ENCODE data around the gene STON2.

Gene STON2

DNA sequence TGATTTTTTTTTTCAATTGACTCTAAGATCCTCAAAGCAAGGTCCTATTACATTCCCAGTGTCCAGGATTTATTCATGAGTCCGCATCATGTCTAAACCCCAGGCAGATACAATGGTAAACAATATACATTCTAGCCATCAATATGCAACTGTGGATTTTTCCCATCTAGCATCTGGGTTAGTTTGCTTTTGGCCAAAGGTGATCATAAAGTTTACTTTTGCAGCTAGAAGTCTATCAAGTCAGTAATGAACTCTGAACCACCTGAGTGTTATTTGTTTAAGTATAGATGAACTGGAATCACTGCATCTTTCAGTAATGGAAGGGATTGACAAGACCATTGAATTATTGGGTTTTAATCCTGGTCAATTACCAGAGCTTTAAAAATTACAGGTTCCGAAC is 80.8 kb downstream of the STON2 start:
- no peak overlapping the region for H3K4me3 ChIP-seq (ENCODE audit: low read length)
- H3K9me3 ChIP-seq (ENCODE audit: control insufficient read depth, insufficient read depth, low read length) = no peaks in the 10 kb centered on the region
- H3K27me3 ChIP-seq (ENCODE audit: control insufficient read depth, insufficient read depth, low read length) = no peaks in the 10 kb centered on the region
- no CpG with 5 or more reads among the region's 2 CpGs for WGBS (ENCODE audit: insufficient coverage, insufficient read length)
- no peaks in the 10 kb centered on the region; the same call in 1 of the 2 replicates for H3K4me1 ChIP-seq (ENCODE audit: control insufficient read depth, insufficient read depth, low read length)
- no peak overlapping the region for H3K27ac ChIP-seq (ENCODE audit: low read length)
- H3K36me3 ChIP-seq (ENCODE audit: control insufficient read depth, insufficient read depth, low read length) = no peaks in the 10 kb centered on the region
- no peak for DNase-seq (ENCODE audit: low read depth, low spot score)

DNA sequence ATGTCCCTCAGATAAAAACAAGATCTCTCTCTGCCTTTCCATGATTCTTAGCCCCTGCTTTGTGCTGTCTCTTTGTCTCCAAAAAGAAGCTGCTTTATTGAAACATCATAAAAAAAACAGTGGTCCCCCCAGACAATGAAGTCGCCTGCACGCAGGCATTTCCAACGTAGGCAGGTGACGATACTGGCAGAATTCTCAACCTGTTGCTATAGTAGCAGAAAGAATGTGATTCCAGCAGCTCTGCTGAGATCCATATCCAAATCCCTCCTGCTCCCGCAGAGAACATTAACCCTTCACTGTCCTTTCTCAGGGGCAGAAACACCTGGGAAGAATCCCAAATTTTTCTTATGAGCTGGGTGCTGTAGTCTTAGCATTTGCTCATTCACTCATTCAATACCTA is 84.8 kb downstream of the STON2 start:
- H3K27ac ChIP-seq (ENCODE audit: low read length) = no peak overlapping the region
- peaks cover 4% of the 10 kb centered on the region for H3K4me1 ChIP-seq (ENCODE audit: control insufficient read depth, insufficient read depth, low read length)
- H3K27me3 ChIP-seq (ENCODE audit: control insufficient read depth, insufficient read depth, low read length) = no peaks in the 10 kb centered on the region
- no peaks in the 10 kb centered on the region for H3K36me3 ChIP-seq (ENCODE audit: control insufficient read depth, insufficient read depth, low read length)
- no peaks in the 10 kb centered on the region for H3K9me3 ChIP-seq (ENCODE audit: control insufficient read depth, insufficient read depth, low read length)
- WGBS (ENCODE audit: insufficient coverage, insufficient read length) = no CpG with 5 or more reads among the region's 5 CpGs
- DNase-seq (ENCODE audit: low read depth, low spot score) = peak; percentile 43
- no peak overlapping the region for H3K4me3 ChIP-seq (ENCODE audit: low read length)

DNA sequence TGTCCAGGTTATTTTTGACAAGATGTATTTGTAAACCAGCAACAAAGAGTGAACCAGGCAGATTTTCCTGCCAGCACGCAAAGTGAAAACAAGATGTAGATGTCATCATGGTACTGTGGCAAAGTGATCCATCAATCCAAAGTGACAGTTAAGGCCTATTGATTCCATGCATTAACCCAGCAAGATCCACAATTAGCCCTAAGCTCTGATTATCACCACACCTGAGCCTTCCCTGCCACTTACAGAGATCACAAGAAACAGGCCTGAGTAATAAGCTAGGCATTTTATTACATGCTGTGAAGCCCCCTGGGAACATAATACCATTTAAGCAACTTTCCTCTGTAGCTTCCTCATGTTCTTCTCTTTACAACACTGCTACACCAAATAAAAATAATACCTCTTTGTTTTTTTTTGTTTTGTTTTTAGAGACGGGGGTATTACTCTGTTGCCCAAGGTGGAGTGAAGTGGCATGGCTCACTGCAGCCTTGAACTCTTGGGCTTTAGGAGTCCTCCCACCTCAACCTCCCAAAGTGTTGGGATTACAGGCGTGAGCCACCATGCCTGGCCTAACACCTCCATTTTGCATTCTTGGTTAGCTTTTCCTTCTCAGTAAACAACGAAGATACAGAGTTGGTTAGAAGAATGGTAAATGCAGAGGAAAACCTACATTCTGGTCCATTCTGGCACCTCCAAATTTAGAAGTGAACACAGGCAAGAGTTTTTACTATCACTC is 85.5 kb downstream of the STON2 start:
- no peaks in the 10 kb centered on the region for H3K27me3 ChIP-seq (ENCODE audit: control insufficient read depth, insufficient read depth, low read length)
- DNase-seq (ENCODE audit: low read depth, low spot score) = no peak
- H3K4me3 ChIP-seq (ENCODE audit: low read length) = no peak overlapping the region
- no peaks in the 10 kb centered on the region for H3K9me3 ChIP-seq (ENCODE audit: control insufficient read depth, insufficient read depth, low read length)
- peaks cover 4% of the 10 kb centered on the region for H3K4me1 ChIP-seq (ENCODE audit: control insufficient read depth, insufficient read depth, low read length)
- no peak overlapping the region for H3K27ac ChIP-seq (ENCODE audit: low read length)
- no CpG with 5 or more reads among the region's 4 CpGs for WGBS (ENCODE audit: insufficient coverage, insufficient read length)
- no peaks in the 10 kb centered on the region for H3K36me3 ChIP-seq (ENCODE audit: control insufficient read depth, insufficient read depth, low read length)

DNA sequence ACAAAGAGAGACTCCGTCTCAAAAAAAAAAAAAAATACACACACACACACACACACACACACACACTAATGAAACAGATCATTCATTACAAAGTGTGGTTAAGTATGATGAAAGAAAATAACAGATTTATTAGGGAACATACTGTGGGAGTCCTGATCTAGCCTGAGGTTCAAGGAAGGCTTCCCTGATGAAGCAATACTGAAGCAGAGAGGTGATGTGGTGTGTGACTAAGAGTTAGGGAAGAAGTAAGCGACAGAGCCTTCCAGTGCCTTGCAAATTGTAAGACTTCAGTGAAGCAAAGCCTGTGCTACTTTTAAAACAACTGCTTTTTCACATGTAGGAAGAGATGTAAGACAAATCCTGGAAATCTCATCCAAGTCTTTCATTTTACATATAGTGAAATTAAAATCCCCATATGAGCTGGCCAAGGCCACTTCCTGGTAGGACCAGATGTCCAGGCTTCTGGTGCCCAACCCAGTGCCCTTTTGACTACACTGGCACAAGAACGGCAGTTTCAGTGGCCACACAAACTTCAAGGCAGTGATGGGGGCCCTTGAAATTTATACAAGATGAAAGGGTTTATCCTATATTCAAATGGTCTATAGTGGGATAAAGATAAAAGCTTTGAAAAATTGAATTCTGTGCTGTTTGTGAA is 86.2 kb downstream of the STON2 start:
- Histone ChIP-seq H3K27ac (ENCODE audit: low read length) (no peak overlapping the region), H3K27me3 (ENCODE audit: control insufficient read depth, insufficient read depth, low read length) (no peaks in the 10 kb centered on the region), H3K36me3 (ENCODE audit: control insufficient read depth, insufficient read depth, low read length) (no peaks in the 10 kb centered on the region), H3K4me1 (ENCODE audit: control insufficient read depth, insufficient read depth, low read length) (peaks cover 4% of the 10 kb centered on the region), H3K9me3 (ENCODE audit: control insufficient read depth, insufficient read depth, low read length) (no peaks in the 10 kb centered on the region), H3K4me3 (ENCODE audit: low read length) (no peak overlapping the region)
- WGBS (ENCODE audit: insufficient coverage, insufficient read length) = no CpG with 5 or more reads among the region's 3 CpGs
- no peak for DNase-seq (ENCODE audit: low read depth, low spot score)

DNA sequence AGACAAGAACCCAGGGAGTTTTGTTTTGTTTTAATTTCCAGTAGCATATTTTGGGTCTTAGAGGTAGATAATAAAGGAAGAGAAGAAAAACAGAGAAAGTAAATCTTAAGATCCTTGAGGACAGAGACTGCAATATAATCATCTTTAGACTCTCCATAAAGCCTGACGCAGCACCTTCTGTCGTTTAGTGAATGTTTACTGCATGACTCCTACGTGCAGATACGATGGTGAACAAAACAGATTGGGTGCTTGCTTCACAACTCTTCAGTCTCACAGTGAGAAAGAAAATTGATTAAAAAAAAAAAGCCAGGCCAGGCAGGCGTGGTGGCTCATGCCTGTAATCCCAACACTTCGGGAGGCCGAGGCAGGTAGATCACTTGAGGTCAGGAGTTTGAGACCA is 86.9 kb downstream of the STON2 start:
- H3K27me3 ChIP-seq (ENCODE audit: control insufficient read depth, insufficient read depth, low read length) = no peaks in the 10 kb centered on the region
- DNase-seq (ENCODE audit: low read depth, low spot score) = no peak
- H3K4me3 ChIP-seq (ENCODE audit: low read length) = no peak overlapping the region
- H3K36me3 ChIP-seq (ENCODE audit: control insufficient read depth, insufficient read depth, low read length) = no peaks in the 10 kb centered on the region
- H3K9me3 ChIP-seq (ENCODE audit: control insufficient read depth, insufficient read depth, low read length) = no peaks in the 10 kb centered on the region
- WGBS (ENCODE audit: insufficient coverage, insufficient read length) = no CpG with 5 or more reads among the region's 7 CpGs
- H3K27ac ChIP-seq (ENCODE audit: low read length) = no peak overlapping the region
- peaks cover 4% of the 10 kb centered on the region for H3K4me1 ChIP-seq (ENCODE audit: control insufficient read depth, insufficient read depth, low read length)

DNA sequence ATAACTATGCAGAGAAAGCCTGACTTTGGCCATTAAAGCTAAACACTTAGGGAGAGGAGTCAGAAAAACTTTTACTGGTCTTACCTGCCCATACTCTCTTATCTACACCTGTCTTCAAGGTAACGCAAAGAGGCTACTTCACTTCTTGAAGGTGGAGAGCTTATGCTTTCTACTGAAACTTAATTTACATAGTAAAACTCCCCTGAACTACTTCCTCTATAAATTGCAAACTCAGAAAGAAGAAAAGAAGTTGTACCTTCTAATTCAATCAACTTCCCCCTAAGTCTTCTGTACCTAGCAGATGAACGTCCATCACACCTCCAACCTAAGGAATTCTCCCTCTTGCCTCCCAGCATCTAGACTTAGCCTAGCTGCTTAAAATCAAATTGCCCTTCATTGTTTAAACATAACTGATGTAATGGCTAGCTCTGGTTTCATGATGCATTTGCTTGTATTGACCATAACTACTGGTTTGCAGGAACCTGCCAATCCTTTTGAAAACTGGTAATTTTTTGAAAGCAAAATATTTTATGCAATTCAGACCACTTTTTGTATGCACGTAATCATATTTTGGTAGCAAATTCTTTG is 87.7 kb downstream of the STON2 start:
- Histone ChIP-seq H3K4me1 (ENCODE audit: control insufficient read depth, insufficient read depth, low read length) (peaks cover 4% of the 10 kb centered on the region), H3K27ac (ENCODE audit: low read length) (no peak overlapping the region)

DNA sequence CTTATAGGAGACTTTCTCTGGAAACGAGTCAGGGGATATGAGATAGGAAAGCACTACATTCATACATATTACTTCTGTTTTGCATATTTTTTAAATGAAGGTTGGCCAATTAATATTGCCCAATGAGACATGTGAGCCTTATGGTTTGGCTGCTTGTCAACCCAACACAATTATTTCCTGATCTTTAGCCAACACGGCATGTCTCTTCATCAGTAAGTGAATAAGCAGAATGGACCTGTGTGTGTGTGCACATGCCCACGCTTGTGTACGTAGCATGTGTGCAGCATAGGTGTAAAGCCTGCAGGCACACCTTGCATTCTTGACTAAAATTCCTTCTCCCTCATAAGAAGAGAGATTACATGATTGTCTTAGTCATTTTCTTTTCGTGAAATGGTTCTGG is 88.3 kb downstream of the STON2 start:
- H3K9me3 ChIP-seq (ENCODE audit: control insufficient read depth, insufficient read depth, low read length) = no peaks in the 10 kb centered on the region
- H3K36me3 ChIP-seq (ENCODE audit: control insufficient read depth, insufficient read depth, low read length) = no peaks in the 10 kb centered on the region
- no CpG with 5 or more reads among the region's 5 CpGs for WGBS (ENCODE audit: insufficient coverage, insufficient read length)
- no peak overlapping the region for H3K4me3 ChIP-seq (ENCODE audit: low read length)
- no peaks in the 10 kb centered on the region for H3K27me3 ChIP-seq (ENCODE audit: control insufficient read depth, insufficient read depth, low read length)
- no peak for DNase-seq (ENCODE audit: low read depth, low spot score)
- peaks cover 4% of the 10 kb centered on the region for H3K4me1 ChIP-seq (ENCODE audit: control insufficient read depth, insufficient read depth, low read length)
- no peak overlapping the region for H3K27ac ChIP-seq (ENCODE audit: low read length)

More for the DNA sequence above, 87.7 kb downstream of the STON2 start:
- no peak for DNase-seq (ENCODE audit: low read depth, low spot score)
- H3K9me3 ChIP-seq (ENCODE audit: control insufficient read depth, insufficient read depth, low read length) = no peaks in the 10 kb centered on the region
- no CpG with 5 or more reads among the region's 3 CpGs for WGBS (ENCODE audit: insufficient coverage, insufficient read length)
- H3K36me3 ChIP-seq (ENCODE audit: control insufficient read depth, insufficient read depth, low read length) = no peaks in the 10 kb centered on the region
- H3K27me3 ChIP-seq (ENCODE audit: control insufficient read depth, insufficient read depth, low read length) = no peaks in the 10 kb centered on the region
- no peak overlapping the region for H3K4me3 ChIP-seq (ENCODE audit: low read length)

DNA sequence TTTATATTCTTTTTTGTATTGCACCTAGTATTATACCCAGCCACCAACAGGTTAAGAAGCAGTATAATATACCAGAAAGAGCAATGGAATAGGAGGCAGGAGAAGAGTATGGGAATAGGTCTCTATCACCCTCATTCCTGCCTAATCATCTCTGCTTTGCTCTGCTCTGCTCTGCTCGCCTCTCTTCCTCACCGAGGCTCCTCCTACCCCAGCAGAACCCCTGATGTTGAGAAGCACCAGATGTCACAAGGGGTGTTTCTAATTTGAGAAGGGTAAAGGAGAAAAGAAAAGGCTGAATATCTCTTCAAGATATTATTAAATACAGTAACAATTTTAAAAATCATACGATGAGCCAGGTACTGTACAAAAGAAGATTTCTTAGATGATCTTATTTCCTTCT is 89.0 kb downstream of the STON2 start:
- Histone ChIP-seq H3K36me3 (ENCODE audit: control insufficient read depth, insufficient read depth, low read length) (no peaks in the 10 kb centered on the region), H3K27me3 (ENCODE audit: control insufficient read depth, insufficient read depth, low read length) (no peaks in the 10 kb centered on the region), H3K4me1 (ENCODE audit: control insufficient read depth, insufficient read depth, low read length) (peaks cover 4% of the 10 kb centered on the region), H3K9me3 (ENCODE audit: control insufficient read depth, insufficient read depth, low read length) (no peaks in the 10 kb centered on the region), H3K4me3 (ENCODE audit: low read length) (no peak overlapping the region), H3K27ac (ENCODE audit: low read length) (no peak overlapping the region)
- no peak for DNase-seq (ENCODE audit: low read depth, low spot score)
- no CpG with 5 or more reads among the region's 3 CpGs for WGBS (ENCODE audit: insufficient coverage, insufficient read length)

DNA sequence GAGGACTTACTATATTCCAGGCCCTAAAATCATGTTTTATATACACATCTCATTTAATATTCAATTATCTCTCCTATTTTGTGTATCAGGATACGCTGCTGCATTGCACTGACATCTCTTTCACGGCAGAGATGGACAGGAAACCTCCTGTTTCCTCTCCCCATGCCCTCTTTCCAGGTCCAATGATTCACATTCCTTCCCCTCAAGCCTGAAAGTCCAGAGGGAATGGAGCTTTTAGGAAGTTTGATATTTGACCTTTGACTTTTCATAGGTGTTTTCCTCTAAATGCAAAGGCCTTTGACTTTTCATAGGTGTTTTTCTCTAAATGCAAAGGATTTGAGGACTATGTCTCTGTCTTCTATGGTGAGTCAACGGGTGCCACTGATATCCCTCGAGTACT is 89.5 kb downstream of the STON2 start:
- Histone ChIP-seq H3K27me3 (ENCODE audit: control insufficient read depth, insufficient read depth, low read length) (no peaks in the 10 kb centered on the region), H3K27ac (ENCODE audit: low read length) (no peak overlapping the region), H3K36me3 (ENCODE audit: control insufficient read depth, insufficient read depth, low read length) (no peaks in the 10 kb centered on the region), H3K4me1 (ENCODE audit: control insufficient read depth, insufficient read depth, low read length) (peaks cover 4% of the 10 kb centered on the region), H3K9me3 (ENCODE audit: control insufficient read depth, insufficient read depth, low read length) (no peaks in the 10 kb centered on the region), H3K4me3 (ENCODE audit: low read length) (no peak overlapping the region)
- DNase-seq (ENCODE audit: low read depth, low spot score) = no peak
- WGBS (ENCODE audit: insufficient coverage, insufficient read length) = no CpG with 5 or more reads among the region's 4 CpGs

DNA sequence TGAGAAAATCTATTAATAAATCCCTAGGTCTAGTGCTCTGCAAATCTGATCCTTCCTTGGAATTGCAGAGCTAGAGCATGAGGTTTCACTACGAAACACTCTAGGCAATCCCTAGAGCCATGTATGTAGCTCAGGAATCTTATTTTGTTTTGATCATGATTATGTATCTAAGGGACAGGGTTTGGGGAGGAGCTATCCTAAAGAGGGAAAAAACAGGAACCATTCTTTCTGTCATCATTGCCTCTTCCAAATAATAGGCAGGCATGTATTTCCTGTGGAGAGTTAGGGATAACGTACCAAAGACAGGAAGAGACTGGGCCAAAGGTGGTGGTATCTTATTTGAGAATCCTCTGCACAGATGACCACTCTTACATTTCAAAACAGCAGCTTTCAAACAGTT is 90.6 kb downstream of the STON2 start:
- no CpG with 5 or more reads among the region's 2 CpGs for WGBS (ENCODE audit: insufficient coverage, insufficient read length)
- no peak overlapping the region for H3K4me3 ChIP-seq (ENCODE audit: low read length)
- no peaks in the 10 kb centered on the region for H3K36me3 ChIP-seq (ENCODE audit: control insufficient read depth, insufficient read depth, low read length)
- H3K27me3 ChIP-seq (ENCODE audit: control insufficient read depth, insufficient read depth, low read length) = no peaks in the 10 kb centered on the region
- no peaks in the 10 kb centered on the region for H3K9me3 ChIP-seq (ENCODE audit: control insufficient read depth, insufficient read depth, low read length)
- DNase-seq (ENCODE audit: low read depth, low spot score) = no peak
- H3K27ac ChIP-seq (ENCODE audit: low read length) = no peak overlapping the region
- peaks cover 4% of the 10 kb centered on the region for H3K4me1 ChIP-seq (ENCODE audit: control insufficient read depth, insufficient read depth, low read length)

All from iPS DF 6.9 (cell line).